GM21447 (cell line): ENCODE measurements around the gene LAMA5.
A peak's percentile ranks its signal among the peaks of the same experiment; 100 is the strongest.

Experiments used
- ATAC-seq: cut with Tn5 transposase; IDR thresholded peaks from one replicate; pipeline ENCODE4 v1.9.1; 2021; ENCODE audit not compliant: unreplicated experiment

Gene LAMA5

GRCh38 chr20:62350098-62350628 lies 16.9 kb downstream of the LAMA5 start:
- no peak for ATAC-seq

- ATAC-seq: no peak
Measured at GRCh38 chr20:62349556-62350097, 17.5 kb downstream of the LAMA5 start.

DNA sequence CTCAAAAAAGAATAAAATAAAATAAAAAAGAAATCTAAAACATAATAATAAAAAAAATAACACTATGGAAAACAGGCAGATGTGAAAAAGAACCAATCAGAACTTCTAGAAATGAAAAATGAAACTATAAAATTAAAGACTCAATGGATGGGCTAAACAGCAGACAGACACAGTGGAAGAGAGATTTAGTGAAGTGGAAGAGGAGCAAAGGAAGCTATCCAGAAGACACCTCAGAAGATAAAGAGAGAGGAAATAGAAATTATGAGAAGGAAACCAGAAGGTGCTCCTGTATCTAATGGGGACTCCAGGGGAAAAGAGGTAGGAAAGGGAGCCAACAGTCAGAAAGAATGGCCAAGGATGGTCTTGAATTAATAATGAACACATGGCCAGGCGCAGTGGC lies 18.5 kb downstream of the LAMA5 start:
- no peak for ATAC-seq

DNA sequence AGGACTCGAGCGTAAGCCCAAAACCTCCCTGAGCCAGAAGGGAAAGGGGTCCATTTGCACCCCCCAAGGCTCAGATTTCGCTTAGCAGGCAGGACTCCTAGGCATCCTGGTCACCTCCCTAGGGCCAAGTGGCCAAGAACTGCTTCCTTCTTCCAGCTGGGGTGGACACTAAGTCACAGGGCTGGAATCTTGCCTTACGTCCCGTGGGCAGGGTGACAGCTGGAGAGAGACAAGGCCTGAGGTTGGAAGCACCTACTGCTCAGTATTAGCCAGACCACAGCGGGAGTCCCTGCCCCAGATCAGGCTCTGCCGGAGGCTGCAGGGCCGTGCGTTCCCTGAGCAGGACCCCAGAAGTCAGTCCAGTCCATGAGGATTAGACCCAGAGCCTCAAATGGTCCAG lies 19.7 kb downstream of the LAMA5 start:
- ATAC-seq: no peak

DNA sequence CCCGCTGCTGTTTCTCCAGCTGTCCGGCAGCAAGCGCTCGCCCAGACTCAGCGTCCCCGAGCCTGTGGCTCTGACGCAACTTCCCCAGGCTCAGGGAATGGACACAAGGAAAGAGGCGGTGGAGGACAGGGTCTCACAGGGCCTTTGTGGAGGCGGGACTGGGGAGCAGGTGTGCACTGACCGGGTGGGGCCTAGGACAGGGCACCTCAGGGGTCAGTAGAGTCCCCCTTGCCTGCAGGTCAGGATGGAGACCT lies 20.0 kb downstream of the LAMA5 start:
- no peak for ATAC-seq

DNA sequence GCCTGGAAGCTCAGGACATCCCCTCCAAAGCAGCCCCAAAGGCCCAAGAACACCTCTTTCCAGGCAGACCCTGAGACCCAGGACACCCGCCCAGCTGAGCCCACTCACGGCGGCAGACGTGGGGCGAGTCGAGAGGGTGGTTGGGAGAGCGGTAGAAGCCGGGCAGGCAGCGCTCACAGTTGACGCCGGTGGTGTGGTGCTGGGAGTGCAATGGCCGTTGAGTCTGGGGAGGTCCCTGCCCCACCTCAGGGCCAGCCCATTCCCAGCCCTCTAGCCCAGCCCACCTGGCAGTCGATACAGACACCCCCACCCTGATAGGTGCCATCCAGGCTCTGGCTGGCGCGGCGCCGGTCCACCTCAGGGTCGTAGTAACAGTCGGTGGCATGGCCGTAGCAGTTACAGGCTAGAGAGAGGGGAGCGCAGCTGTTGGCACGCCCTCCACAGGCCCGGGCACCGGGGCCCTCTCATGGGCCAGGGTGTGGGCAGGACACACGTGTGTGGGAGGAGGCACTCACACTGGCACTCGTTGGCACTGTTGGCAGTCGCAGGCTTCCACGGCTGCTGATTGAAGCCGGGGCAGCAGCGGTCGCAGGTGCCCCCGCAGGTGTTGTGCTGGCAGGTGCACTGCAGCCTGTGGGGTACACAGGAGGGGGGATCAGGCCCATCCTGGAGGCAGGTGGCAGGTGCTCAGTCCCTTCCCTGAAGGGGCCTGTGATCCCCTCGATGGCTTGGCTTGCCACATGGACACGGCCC lies 20.5 kb downstream of the LAMA5 start:
- ATAC-seq: no peak

DNA sequence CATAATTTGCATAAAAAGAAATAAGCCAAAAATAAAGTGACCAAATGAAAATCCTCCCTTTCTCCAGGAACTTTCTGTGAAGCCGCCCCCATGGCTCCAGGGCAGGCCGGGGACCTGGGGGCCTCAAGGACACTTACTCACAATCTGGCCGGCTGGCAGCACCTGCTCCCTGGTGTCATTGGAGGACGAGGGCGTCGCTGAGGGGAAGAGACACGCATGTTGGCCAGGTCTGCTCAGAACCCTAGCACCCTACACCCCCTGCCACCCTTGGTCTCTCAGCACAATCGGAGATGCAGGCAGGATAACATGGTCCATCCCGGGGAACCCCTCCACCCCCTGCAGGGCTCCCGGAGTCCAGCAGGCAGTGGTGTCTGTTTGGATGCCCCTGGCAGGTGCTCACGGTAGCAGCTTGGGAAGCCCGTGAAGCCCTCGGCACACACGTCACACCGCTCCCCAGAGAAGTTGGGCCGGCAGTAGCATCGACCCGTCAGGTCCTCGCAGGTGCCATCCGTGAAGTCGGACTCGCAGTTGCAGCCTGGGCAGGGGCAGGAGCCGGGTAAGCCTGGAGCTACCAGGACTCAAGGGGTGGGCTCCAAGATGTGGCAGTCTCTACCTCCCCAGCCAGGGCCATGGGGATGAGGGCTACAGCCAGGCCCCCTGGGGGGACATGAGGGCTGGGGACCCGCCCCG lies 21.3 kb downstream of the LAMA5 start:
- ATAC-seq: no peak

- ATAC-seq: no peak
Measured at GRCh38 chr20:62344782-62345181, 22.3 kb downstream of the LAMA5 start.

- ATAC-seq: no peak
Measured at GRCh38 chr20:62344092-62344491, 23.0 kb downstream of the LAMA5 start.

- ATAC-seq: no peak
Measured at GRCh38 chr20:62342910-62343309, 24.2 kb downstream of the LAMA5 start.

DNA sequence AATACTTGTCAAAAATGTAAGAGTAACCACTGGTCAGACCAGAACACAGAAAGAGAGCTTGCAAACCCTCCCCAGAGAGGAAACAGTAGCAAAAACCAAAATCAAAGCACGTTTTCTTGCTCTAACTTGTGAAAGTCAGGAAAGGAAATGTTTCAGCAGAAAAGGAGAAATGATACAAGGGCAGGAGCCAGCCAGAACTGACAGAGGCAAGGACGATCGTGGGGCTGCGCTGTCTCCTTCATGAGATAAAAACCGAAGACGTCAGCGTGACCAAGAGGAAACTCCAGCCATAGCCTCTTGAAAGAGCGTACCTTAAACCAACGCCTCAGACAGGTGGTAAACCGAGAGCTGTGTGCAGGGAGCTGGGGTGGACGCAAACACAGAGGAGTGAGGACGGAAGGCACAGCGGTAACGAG lies 27.5 kb downstream of the LAMA5 start:
- ATAC-seq: peak; percentile 73

DNA sequence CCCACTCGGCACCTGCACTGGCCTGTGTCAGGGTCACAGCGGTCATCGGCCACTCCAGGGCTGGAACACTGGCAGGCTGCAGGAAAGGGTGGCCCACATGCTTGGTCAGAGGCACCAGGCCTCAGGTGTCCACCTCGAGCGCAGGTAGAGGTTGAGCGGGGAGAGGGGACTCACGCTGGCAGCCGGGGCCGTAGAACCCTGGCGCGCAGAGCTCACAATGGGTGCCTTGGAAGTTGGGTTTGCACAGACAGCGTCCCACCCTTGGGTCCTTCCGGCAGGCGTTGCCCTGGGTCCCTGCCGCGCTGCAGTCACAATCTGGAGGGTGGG lies 28.9 kb downstream of the LAMA5 start:
- no peak for ATAC-seq

DNA sequence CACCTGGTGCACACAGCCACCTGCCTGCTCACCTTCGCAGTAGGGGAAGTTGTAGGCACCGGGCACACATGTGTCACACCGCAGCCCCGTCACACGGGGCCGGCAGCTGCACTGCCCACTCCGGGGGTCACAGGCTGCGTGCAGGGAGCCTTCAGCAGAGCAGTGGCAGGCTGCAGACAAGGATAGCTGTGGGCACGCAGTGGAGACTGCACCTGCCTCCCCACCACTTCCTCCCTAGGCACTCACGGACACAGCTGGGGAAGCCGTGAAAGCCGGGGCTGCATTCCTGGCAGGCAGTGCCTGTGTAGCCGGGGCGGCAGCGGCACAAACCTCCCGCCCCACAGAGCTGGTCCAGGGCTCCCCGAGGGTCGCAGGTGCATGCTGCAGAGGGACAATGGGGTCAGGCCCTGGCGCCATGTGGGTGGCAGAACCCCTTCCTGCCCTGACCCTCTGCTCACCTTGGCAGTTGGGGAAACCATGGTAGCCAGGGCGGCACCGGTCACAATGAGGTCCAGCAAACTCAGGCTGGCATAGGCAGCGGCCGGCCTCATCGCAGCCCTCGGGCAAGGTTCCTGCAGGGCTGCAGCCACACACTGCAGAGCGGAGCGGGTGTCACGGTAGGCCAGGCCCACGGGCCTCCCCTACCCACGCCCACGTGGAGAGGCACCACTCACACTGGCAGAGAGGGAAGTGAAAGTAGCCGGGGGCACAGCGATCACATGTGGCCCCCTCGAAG lies 29.4 kb downstream of the LAMA5 start:
- ATAC-seq: peak; percentile 42

- ATAC-seq: no peak
Measured at GRCh38 chr20:62336775-62337557, 30.1 kb downstream of the LAMA5 start.

DNA sequence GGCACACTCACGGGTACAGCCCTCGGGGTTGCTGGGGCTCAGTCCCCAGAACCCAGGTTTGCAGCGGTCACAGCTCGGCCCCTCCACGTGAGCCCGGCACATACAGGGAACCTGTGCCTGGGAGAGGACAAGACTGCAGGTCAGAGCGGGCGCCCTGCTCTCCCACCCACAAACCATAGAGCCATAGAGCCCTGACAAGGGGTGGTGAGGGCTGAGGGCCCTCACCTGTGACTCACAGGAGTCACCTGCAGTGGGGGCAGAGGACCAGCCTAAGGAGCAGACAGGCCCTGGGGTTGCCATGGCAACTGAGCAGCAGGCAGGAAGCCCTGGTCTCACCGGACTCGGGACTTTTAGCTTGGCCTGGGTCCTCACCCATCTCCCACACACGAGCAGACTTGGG lies 30.8 kb downstream of the LAMA5 start:
- ATAC-seq: no peak

DNA sequence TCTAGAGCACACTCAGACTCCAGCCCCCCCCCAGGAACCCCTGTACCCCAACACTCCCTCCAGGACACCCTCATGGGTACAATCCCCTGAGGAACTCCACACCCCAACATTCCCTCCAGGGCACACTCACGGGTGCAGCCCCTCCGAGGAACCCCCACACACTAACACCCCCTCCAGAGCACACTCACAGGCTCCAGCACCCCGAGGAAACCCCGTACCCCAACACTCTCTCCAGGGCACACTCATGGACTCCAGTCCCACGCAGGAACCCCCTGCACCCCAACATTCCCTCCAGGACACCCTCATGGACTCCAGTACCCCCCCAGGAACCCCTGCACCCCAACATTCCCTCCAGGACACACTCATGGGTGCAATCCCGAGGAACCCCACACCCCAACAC lies 31.6 kb downstream of the LAMA5 start:
- no peak for ATAC-seq

DNA sequence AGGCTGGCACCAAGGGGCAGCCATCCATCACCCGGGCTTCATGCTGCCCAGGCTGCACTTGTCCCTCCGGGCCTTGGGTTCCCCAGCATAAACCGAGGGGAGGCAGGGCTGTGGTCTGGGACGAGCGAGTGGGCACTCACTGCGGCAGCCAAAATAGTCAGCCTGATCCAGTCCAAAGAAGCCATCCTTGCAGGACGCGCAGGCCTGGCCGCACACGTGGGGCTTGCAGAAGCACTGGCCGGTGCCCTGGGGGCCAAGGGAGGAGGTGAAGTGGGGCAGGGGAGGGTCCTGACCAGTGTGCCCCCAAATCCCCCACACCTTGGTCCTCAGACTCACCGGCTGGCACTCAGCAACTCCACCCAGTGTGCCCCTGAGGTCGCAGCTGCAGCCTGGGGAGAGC lies 32.2 kb downstream of the LAMA5 start:
- no peak for ATAC-seq

GRCh38 chr20:62333820-62334595 lies 33.1 kb downstream of the LAMA5 start:
- no peak for ATAC-seq

DNA sequence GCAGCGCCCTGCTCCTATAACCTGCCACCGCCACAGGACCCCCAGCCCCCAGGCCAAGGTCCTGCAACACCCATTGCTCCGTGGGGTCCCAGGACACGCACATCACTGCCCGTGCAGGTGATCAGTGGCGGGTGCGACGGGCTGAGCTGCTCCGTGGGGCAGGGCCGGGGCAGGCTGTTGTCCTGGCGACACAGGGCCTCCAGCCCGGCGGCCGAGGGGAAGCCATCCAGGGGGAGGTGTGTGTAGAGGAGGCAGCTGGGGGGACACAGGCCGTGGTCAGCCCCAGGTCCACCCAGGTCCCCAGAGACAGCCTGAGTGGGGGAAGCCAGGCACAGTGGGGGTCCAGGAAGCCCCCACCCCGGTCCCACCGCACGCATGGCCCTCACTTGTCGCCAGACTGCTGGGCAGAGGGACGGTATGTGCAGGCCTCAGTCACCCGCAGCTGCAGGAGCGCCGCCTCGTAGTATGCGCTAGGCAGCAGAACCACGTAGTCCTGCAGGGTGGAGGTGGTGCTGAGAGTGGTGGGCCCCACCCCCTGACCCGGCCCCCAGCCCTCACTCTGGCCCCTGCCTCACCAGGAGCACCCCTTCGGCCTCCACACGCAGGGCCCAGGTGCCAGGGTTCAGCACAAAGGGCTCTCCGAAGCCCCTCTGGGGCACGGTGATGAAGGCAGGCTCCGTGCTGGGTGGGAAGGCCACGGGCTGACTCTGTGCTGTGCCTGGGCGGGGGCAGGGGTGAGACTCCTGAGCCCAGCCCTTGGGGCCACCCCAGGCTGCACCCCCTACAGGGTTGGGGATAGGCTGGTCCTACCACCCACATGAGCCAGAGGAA lies 33.9 kb downstream of the LAMA5 start:
- no peak for ATAC-seq

GRCh38 chr20:62332421-62332820 lies 34.7 kb downstream of the LAMA5 start:
- no peak for ATAC-seq
